ENCODE results near the gene ERCC6L2.

DNA sequence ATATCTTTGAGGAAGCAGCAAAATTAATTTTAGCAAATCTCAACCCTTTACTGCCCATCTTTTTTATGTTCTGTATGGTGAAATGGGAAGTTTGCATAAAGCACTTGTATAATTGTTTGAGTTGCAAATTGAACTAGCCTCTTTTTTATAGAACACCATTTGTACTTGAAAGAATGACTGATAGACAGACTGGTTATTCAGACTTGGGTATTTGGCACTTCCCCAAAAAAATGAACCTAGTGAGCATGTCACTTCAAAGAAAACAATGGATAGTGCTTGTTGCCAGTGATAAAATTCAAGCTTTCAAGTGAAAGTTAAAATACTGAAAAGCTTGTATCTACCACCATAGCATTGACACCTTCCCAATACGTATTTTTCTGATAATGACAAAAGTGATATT, 115.8 kb downstream of the ERCC6L2 start:
- TF ChIP-seq, protein P1, sequence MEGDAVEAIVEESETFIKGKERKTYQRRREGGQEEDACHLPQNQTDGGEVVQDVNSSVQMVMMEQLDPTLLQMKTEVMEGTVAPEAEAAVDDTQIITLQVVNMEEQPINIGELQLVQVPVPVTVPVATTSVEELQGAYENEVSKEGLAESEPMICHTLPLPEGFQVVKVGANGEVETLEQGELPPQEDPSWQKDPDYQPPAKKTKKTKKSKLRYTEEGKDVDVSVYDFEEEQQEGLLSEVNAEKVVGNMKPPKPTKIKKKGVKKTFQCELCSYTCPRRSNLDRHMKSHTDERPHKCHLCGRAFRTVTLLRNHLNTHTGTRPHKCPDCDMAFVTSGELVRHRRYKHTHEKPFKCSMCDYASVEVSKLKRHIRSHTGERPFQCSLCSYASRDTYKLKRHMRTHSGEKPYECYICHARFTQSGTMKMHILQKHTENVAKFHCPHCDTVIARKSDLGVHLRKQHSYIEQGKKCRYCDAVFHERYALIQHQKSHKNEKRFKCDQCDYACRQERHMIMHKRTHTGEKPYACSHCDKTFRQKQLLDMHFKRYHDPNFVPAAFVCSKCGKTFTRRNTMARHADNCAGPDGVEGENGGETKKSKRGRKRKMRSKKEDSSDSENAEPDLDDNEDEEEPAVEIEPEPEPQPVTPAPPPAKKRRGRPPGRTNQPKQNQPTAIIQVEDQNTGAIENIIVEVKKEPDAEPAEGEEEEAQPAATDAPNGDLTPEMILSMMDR (IDR thresholded peaks at IDR 0.05; ENCODE audit: extremely low read depth in 1 of 2, insufficient read depth in 1 of 2, low read depth in 1 of 2, low read length in 2 of 2), result no peak
- no peak for TF ChIP-seq EZH2 (IDR thresholded peaks at IDR 0.05; ENCODE audit: borderline replicate concordance, low read depth, low read length, severe bottlenecking)
- TF ChIP-seq POLR2A (IDR thresholded peaks at IDR 0.05; ENCODE audit: low read depth, low read length), result no peak
- no peak for TF ChIP-seq MYC (IDR thresholded peaks at IDR 0.05; ENCODE audit: low read depth, low read length)
